Keratinocyte (primary cell): ENCODE measurements around the gene GPX8. TPM values are rescaled to one million over a fixed set of nuclear protein-coding genes. Genes with fewer than 3 reads are reported as not detected.

Source experiments
- DNase-seq: peaks from one replicate; pipeline ENCODE4 v3.0.0-alpha.2; 2011; ENCODE audit warnings: low read depth, missing footprints, low spot score
- FAIRE-seq: peaks from 2 replicates; lab custom pipeline; 2011; peaks lifted over from hg19 to GRCh38; lab: Jason Lieb, UNC
- H2AFZ ChIP-seq: 2 replicates; pipeline ENCODE4 v1.6.0; 2012; ENCODE audit warnings: low read length, control low read depth, inconsistent platforms; ENCODE audit not compliant: control insufficient read depth
- H3K27ac ChIP-seq: 2 replicates; pipeline ENCODE4 v1.5.1; 2011; ENCODE audit warnings: low read length; ENCODE audit not compliant: control insufficient read depth, insufficient read depth
- H3K27me3 ChIP-seq: 3 replicates; pipeline ENCODE4 v1.6.0; 2011; ENCODE audit warnings: low read length; ENCODE audit not compliant: control insufficient read depth, insufficient read depth; ENCODE audit errors: extremely low read depth
- H3K36me3 ChIP-seq, 2 experiments: 2 replicates in 1 of 2; 3 replicates in 1 of 2; pipeline ENCODE4 v1.5.1; 2011; ENCODE audit warnings: low read length in 2 of 2, mild to moderate bottlenecking in 1 of 2; ENCODE audit not compliant: control insufficient read depth in 2 of 2, insufficient read depth in 2 of 2; ENCODE audit errors: extremely low read depth in 1 of 2
- H3K4me1 ChIP-seq: 3 replicates; pipeline ENCODE4 v1.5.1; 2011; ENCODE audit warnings: low read length; ENCODE audit not compliant: control insufficient read depth, insufficient read depth; ENCODE audit errors: extremely low read depth
- H3K4me2 ChIP-seq: 3 replicates; pipeline ENCODE4 v1.6.0; 2011; ENCODE audit warnings: low read depth, low read length; ENCODE audit not compliant: control insufficient read depth, insufficient read depth; ENCODE audit errors: extremely low read depth
- H3K4me3 ChIP-seq, 3 experiments: fragments of 200-600 bp in 1 of 3; sonication (generic) in 1 of 3; 2 replicates in 2 of 3; 3 replicates in 1 of 3; pipeline ENCODE4 v1.5.1; 2011 to 2016; ENCODE audit warnings: low read length in 3 of 3, mild to moderate bottlenecking in 3 of 3, control low read depth in 2 of 3, inconsistent platforms in 1 of 3, low read depth in 1 of 3, mixed read lengths in 1 of 3, mixed run types in 1 of 3, moderate library complexity in 1 of 3; ENCODE audit not compliant: control insufficient read depth in 2 of 3, insufficient read depth in 2 of 3; ENCODE audit errors: extremely low read depth in 1 of 3
- H3K79me2 ChIP-seq: 2 replicates; pipeline ENCODE4 v1.6.0; 2012; ENCODE audit warnings: low read length; ENCODE audit not compliant: control insufficient read depth, insufficient read depth
- H3K9ac ChIP-seq: 3 replicates; pipeline ENCODE4 v1.6.0; 2011; ENCODE audit warnings: low read length; ENCODE audit not compliant: control insufficient read depth, insufficient read depth; ENCODE audit errors: extremely low read depth
- H3K9me1 ChIP-seq: 3 replicates; pipeline ENCODE4 v1.6.0; 2011; ENCODE audit warnings: low read length; ENCODE audit not compliant: control insufficient read depth, insufficient read depth; ENCODE audit errors: extremely low read depth
- H3K9me3 ChIP-seq: 2 replicates; pipeline ENCODE4 v1.5.1; 2012; ENCODE audit warnings: low read depth, low read length; ENCODE audit not compliant: control insufficient read depth
- H4K20me1 ChIP-seq: 3 replicates; pipeline ENCODE4 v1.6.0; 2011; ENCODE audit warnings: low read length; ENCODE audit not compliant: control insufficient read depth, insufficient read depth; ENCODE audit errors: extremely low read depth
- EZH2 ChIP-seq: IDR thresholded peaks from one replicate; pipeline ENCODE4 v1.6.1; 2012; ENCODE audit warnings: inconsistent platforms, mild to moderate bottlenecking, low read length, moderate library complexity
- dilution Hi-C: fragments of 300-500 bp; cut with MboI; formaldehyde crosslinking; loops from one replicate; pipeline ENCODE4 v1.7.0; 2020; ENCODE audit warnings: low sequenced_read_pairs; ENCODE audit not compliant: extremely low pct_ligation_motif_present
- polyA plus RNA-seq, 5 experiments: library from polyadenylated mRNA; depleted of rRNA in 3 of 5; stranded (reverse) in 3 of 5; stranded (forward) in 1 of 5; unstranded in 1 of 5; fragments of >200 nt; gene quantifications; 1 replicate in 1 of 5; 2 replicates in 3 of 5; 3 replicates in 1 of 5; pipeline versions ENCODE4 v1.2.1 to v1.2.3, GENCODE V29; 2011 to 2012; ENCODE audit warnings: missing spikeins in 2 of 5, low read depth in 1 of 5, low replicate concordance in 1 of 5
- TF ChIP-seq, protein P1 (sequence below), 3 experiments: IDR thresholded peaks in 1 of 3; conservative IDR thresholded peaks in 1 of 3; optimal IDR thresholded peaks in 1 of 3; 2 replicates in 2 of 3; 3 replicates in 1 of 3; pipeline versions ENCODE3 to v1.5.1; 2011; ENCODE audit warnings: low read length in 3 of 3, mild to moderate bottlenecking in 3 of 3, moderate library complexity in 2 of 3, control low read depth in 1 of 3, inconsistent platforms in 1 of 3; ENCODE audit not compliant: insufficient read depth in 2 of 3; ENCODE audit errors: extremely low read depth in 1 of 3

The GPX8 gene
- polyA plus RNA-seq, 1 donor (not counting 4 experiments of a cell fraction or from before 2014, with no cell fraction given) = 40.1 TPM

DNA sequence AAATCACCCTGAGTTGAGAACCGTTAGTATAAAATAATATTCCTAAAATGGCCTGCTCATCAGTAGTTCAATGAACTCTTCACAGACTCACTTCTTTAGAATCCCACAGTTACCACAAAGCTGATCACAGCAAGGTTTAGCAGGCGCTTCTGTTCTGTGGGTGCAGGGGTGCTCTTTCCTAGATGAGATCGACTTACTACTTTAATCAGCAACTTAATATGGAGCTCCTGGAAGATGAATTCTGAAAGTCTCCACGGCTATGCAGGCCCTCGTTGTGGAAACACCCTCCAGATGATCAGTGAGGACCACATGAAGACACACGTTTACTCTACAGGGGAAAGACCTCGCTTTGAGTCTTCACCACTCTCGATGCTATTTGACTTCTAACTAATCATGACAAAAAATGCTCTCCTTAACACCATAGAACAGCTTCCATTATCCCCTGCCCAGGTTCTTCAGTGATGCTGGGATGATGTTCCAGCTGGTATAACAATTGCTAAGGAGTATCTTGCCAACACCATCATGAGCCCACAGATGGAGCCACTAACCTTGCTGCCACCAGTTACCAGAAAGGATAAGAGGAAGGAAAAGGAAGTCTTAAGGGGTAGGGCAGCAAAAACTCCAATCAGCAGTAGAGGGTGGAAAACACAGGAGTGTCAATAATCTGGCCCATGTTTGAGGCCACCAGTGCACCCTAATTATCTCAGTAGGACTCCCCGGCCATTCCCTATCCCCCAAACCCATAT lies 17.9 kb upstream of the GPX8 start:
- no peaks in the 10 kb centered on the region for H3K9me3 ChIP-seq

DNA sequence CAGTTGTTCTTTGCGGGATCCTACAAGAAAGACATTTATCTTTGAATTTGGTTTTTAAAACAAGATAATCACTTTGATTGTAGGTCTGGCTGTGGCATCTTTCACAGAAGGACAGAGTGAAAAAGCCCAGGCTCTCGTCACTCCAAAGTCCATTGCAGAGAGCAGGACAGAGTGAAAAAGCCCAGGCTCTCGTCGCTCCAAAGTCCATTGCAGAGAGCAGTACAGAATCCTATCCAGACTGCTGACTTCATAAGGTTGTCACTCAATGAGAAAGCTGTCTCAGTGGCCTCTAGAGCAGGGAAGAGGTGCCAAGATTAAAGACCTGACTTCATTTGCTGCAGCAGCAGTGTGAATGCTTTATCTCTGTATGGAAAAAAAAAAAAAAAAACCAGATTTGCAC lies 16.3 kb upstream of the GPX8 start:
- no peak overlapping the region for H3K4me3 ChIP-seq
- dilution Hi-C loops = loop anchor here (25.0 kb wide), 1 partner anchor 206 kb away; no protein-coding TSS in a partner anchor
- peaks cover 6% of the 10 kb centered on the region for H3K27me3 ChIP-seq
- H3K36me3 ChIP-seq = no peaks in the 10 kb centered on the region
- no peak overlapping the region for H3K4me2 ChIP-seq
- no peak for DNase-seq
- H3K79me2 ChIP-seq = no peaks in the 10 kb centered on the region
- no peak overlapping the region for H3K27ac ChIP-seq
- H3K9ac ChIP-seq = no peak overlapping the region
- H3K4me1 ChIP-seq = no peaks in the 10 kb centered on the region
- no peaks in the 10 kb centered on the region for H4K20me1 ChIP-seq
- no peak for FAIRE-seq
- TF ChIP-seq, protein P1, sequence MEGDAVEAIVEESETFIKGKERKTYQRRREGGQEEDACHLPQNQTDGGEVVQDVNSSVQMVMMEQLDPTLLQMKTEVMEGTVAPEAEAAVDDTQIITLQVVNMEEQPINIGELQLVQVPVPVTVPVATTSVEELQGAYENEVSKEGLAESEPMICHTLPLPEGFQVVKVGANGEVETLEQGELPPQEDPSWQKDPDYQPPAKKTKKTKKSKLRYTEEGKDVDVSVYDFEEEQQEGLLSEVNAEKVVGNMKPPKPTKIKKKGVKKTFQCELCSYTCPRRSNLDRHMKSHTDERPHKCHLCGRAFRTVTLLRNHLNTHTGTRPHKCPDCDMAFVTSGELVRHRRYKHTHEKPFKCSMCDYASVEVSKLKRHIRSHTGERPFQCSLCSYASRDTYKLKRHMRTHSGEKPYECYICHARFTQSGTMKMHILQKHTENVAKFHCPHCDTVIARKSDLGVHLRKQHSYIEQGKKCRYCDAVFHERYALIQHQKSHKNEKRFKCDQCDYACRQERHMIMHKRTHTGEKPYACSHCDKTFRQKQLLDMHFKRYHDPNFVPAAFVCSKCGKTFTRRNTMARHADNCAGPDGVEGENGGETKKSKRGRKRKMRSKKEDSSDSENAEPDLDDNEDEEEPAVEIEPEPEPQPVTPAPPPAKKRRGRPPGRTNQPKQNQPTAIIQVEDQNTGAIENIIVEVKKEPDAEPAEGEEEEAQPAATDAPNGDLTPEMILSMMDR (optimal IDR thresholded peaks at IDR 0.05 in 1 of 3, IDR thresholded peaks at IDR 0.05 in 1 of 3, conservative IDR thresholded peaks at IDR 0.05 in 1 of 3; ENCODE audit: extremely low read depth in 1 of 3, insufficient read depth in 2 of 3, low read length in 3 of 3) = no peak
- TF ChIP-seq EZH2 = no peak
- peaks cover 2% of the 10 kb centered on the region for H3K9me1 ChIP-seq
- no peaks in the 10 kb centered on the region for H3K9me3 ChIP-seq
- H2AFZ ChIP-seq = no peak overlapping the region

More for the DNA sequence above, 17.9 kb upstream of the GPX8 start:
- H3K36me3 ChIP-seq = no peaks in the 10 kb centered on the region
- H2AFZ ChIP-seq = no peak overlapping the region
- H3K4me1 ChIP-seq = no peaks in the 10 kb centered on the region
- no peak for DNase-seq
- dilution Hi-C loops = loop anchor here (25.0 kb wide), 1 partner anchor 205 kb away; no protein-coding TSS in a partner anchor
- H3K9ac ChIP-seq = no peak overlapping the region
- no peak overlapping the region for H3K27ac ChIP-seq
- TF ChIP-seq EZH2 = no peak
- TF ChIP-seq, protein P1 (optimal IDR thresholded peaks at IDR 0.05 in 1 of 3, IDR thresholded peaks at IDR 0.05 in 1 of 3, conservative IDR thresholded peaks at IDR 0.05 in 1 of 3; ENCODE audit: extremely low read depth in 1 of 3, insufficient read depth in 2 of 3, low read length in 3 of 3) = no peak
- H4K20me1 ChIP-seq = no peaks in the 10 kb centered on the region
- no peak overlapping the region for H3K4me2 ChIP-seq
- FAIRE-seq = no peak
- H3K79me2 ChIP-seq = no peaks in the 10 kb centered on the region
- peaks cover 6% of the 10 kb centered on the region for H3K27me3 ChIP-seq
- H3K9me1 ChIP-seq = peaks cover 2% of the 10 kb centered on the region
- no peak overlapping the region for H3K4me3 ChIP-seq
